K562 (cell line): ENCODE results near the gene CDC42SE2. TPM values are rescaled to one million over a fixed set of nuclear protein-coding genes. Genes with fewer than 3 reads are reported as not detected.

Experiments used
- ATAC-seq: fragments of 200-7000 bp; cut with Tn5 transposase; 3 replicates; pipeline ENCODE4 v1.9.1; 2020; ENCODE audit warnings: moderate library complexity
- BruUV-seq: library from RNA; stranded (reverse); fragments of 400-500 nt; replicated peaks from 2 replicates; lab custom pipeline; 2021; lab: Mats Ljungman, UMichigan
- CTCF ChIA-PET: fragments of 300-600 bp; formaldehyde crosslinking; extraction: SDS; loops from one replicate; lab custom pipeline; 2021; ENCODE audit warnings: low intra/inter-chr PET ratio; lab: Yijun Ruan, JAX
- POLR2A ChIA-PET: fragments of 300-600, 350-650 bp; sonication (Branson Sonifier 250); formaldehyde crosslinking; extraction: SDS; loops from one replicate; lab custom pipeline; 2021; ENCODE audit warnings: antibody characterized with exemption, inconsistent platforms; lab: Yijun Ruan, JAX
- DNase-seq, 4 experiments: peaks; one replicate each; pipeline versions ENCODE4 v3.0.0 to v3.0.0-alpha.2; 2011 to 2018; ENCODE audit warnings: low spot score in 3 of 4, mixed read lengths in 3 of 4; ENCODE audit errors: extremely low read depth in 1 of 4
- FAIRE-seq: peaks from 2 replicates; lab custom pipeline; 2011; peaks lifted over from hg19 to GRCh38; lab: Jason Lieb, UNC
- H2AFZ ChIP-seq: 2 replicates; pipeline ENCODE4 v1.6.0; 2011; ENCODE audit warnings: low read depth, low read length, control low read depth, inconsistent platforms
- H3K27ac ChIP-seq: fragments of 200-600 bp; 3 replicates; pipeline ENCODE4 v1.8.0; 2011; ENCODE audit warnings: low read depth, mild to moderate bottlenecking, control low read depth, inconsistent platforms, low read length, moderate library complexity, mixed read lengths; ENCODE audit errors: extremely low read depth
- H3K27me3 ChIP-seq, 2 experiments: fragments of 300-600 bp in 1 of 2; 2 replicates in 1 of 2; 3 replicates in 1 of 2; pipeline versions ENCODE4 v1.6.0 to v1.8.0; 2011; ENCODE audit warnings: inconsistent platforms in 2 of 2, low read length in 2 of 2, mild to moderate bottlenecking in 1 of 2, mixed read lengths in 1 of 2, moderate library complexity in 1 of 2; ENCODE audit not compliant: control insufficient read depth in 2 of 2, insufficient read depth in 2 of 2
- H3K36me3 ChIP-seq: fragments of 300-600 bp; 3 replicates; pipeline ENCODE4 v1.8.0; 2011; ENCODE audit warnings: mild to moderate bottlenecking, low read length, inconsistent platforms; ENCODE audit not compliant: control insufficient read depth, insufficient read depth
- H3K4me1 ChIP-seq, 2 experiments: fragments of 200-600 bp in 1 of 2; replicated peaks in 1 of 2; 2 replicates in 1 of 2; 3 replicates in 1 of 2; pipeline versions ENCODE4 v1.5.1 to v1.8.0; 2011; ENCODE audit warnings: inconsistent platforms in 2 of 2, low read length in 2 of 2, mild to moderate bottlenecking in 1 of 2, mixed read lengths in 1 of 2, moderate library complexity in 1 of 2; ENCODE audit not compliant: control insufficient read depth in 2 of 2, insufficient read depth in 2 of 2
- H3K4me2 ChIP-seq: 2 replicates; pipeline ENCODE4 v1.6.1; 2011; ENCODE audit warnings: low read length, control low read depth, inconsistent platforms, mixed read lengths; ENCODE audit not compliant: insufficient read depth
- H3K4me3 ChIP-seq: fragments of 200-600 bp; sonication (generic), shearing (Covaris generic); 2 replicates; pipeline ENCODE4 v1.5.1; 2016; ENCODE audit warnings: control low read depth, inconsistent platforms
- H3K79me2 ChIP-seq: fragments of 200-600 bp; 3 replicates; pipeline ENCODE4 v1.8.0; 2011; ENCODE audit warnings: low read length, inconsistent platforms; ENCODE audit not compliant: control insufficient read depth, insufficient read depth
- H3K9ac ChIP-seq, 2 experiments: 2 replicates each; pipeline versions ENCODE4 v1.6.0 to v1.6.1; 2011; ENCODE audit warnings: low read depth in 2 of 2, low read length in 2 of 2, control low read depth in 1 of 2, inconsistent platforms in 1 of 2, mild to moderate bottlenecking in 1 of 2, mixed read lengths in 1 of 2; ENCODE audit not compliant: insufficient read depth in 1 of 2
- H3K9me1 ChIP-seq: one replicate; pipeline ENCODE4 v1.6.0; 2011; ENCODE audit warnings: inconsistent platforms, mild to moderate bottlenecking, low read length, moderate library complexity; ENCODE audit not compliant: control insufficient read depth, insufficient read depth
- H3K9me3 ChIP-seq: replicated peaks from 2 replicates; pipeline ENCODE4 v1.5.1; 2011; ENCODE audit warnings: low read depth, low read length, inconsistent platforms; ENCODE audit not compliant: control insufficient read depth, insufficient read depth
- H4K20me1 ChIP-seq: replicated peaks from 2 replicates; pipeline ENCODE4 v1.6.1; 2011; ENCODE audit warnings: low read length, inconsistent platforms, mixed read lengths; ENCODE audit not compliant: control insufficient read depth, insufficient read depth
- CBX3 ChIP-seq, 2 experiments: IDR thresholded peaks; 1 replicate in 1 of 2; 2 replicates in 1 of 2; pipeline ENCODE4 v1.6.1; 2012; ENCODE audit warnings: inconsistent platforms in 2 of 2, low read length in 2 of 2, borderline replicate concordance in 1 of 2, control low read depth in 1 of 2
- CHD2 ChIP-seq: IDR thresholded peaks from 2 replicates; pipeline ENCODE4 v1.6.1; 2011; ENCODE audit warnings: low read depth, low read length
- EGR1 ChIP-seq: fragments of 450-650 bp; conservative IDR thresholded peaks from 2 replicates; pipeline ENCODE4 v1.6.1; 2017; ENCODE audit warnings: mild to moderate bottlenecking
- EZH2 ChIP-seq: IDR thresholded peaks from 2 replicates; pipeline ENCODE4 v1.6.1; 2012; ENCODE audit warnings: low read depth, mild to moderate bottlenecking, inconsistent platforms, low read length, borderline replicate concordance
- HDAC2 ChIP-seq: fragments of 450-650 bp; IDR thresholded peaks from 2 replicates; pipeline ENCODE4 v1.6.1; 2016; ENCODE audit warnings: mild to moderate bottlenecking
- NR0B1 ChIP-seq: fragments of 450-650 bp; IDR thresholded peaks from one replicate; pipeline ENCODE4 v1.6.1; 2018; ENCODE audit warnings: mild to moderate bottlenecking, moderate library complexity; ENCODE audit not compliant: partially characterized antibody
- RBM25 ChIP-seq: fragments of 200-400 bp; formaldehyde crosslinking; IDR thresholded peaks from 2 replicates; pipeline ENCODE4 v1.6.1; 2018; ENCODE audit warnings: low read length, low read depth, moderate library complexity; ENCODE audit not compliant: severe bottlenecking
- SIN3A ChIP-seq, 2 experiments: fragments of 150-350 bp in 1 of 2; IDR thresholded peaks; 2 replicates each; pipeline ENCODE4 v1.6.1; 2011 to 2016; ENCODE audit warnings: borderline replicate concordance in 2 of 2, low read depth in 2 of 2, low read length in 2 of 2, mild to moderate bottlenecking in 2 of 2, moderate library complexity in 2 of 2; ENCODE audit not compliant: control insufficient read depth in 1 of 2
- SMARCC2 ChIP-seq: fragments of 450-650 bp; IDR thresholded peaks from 2 replicates; pipeline ENCODE4 v1.6.1; 2017; ENCODE audit warnings: antibody characterized with exemption, moderate library complexity, mild to moderate bottlenecking, low read depth
- SMARCE1 ChIP-seq: fragments of 450-650 bp; IDR thresholded peaks from 2 replicates; pipeline ENCODE4 v1.7.1; 2016; ENCODE audit warnings: mild to moderate bottlenecking
- TRIM28 ChIP-seq: fragments of 450-650 bp; IDR thresholded peaks from 2 replicates; pipeline ENCODE4 v1.6.1; 2017
- VEZF1 ChIP-seq: fragments of 200-800 bp; sonication (Bioruptor generic); IDR thresholded peaks from 2 replicates; pipeline ENCODE4 v1.6.1; 2017; ENCODE audit warnings: missing genetic modification characterization, missing compliant biosample characterization
- YBX1 ChIP-seq: fragments of 450-650 bp; IDR thresholded peaks from 2 replicates; pipeline ENCODE4 v1.7.1; 2016; ENCODE audit warnings: mild to moderate bottlenecking
- WGBS: fragments of 100-300 bp; shearing (Covaris generic); methylation state at CpG from one replicate; pipeline ENCODE4 v1.1.6; 2016; ENCODE audit warnings: low coverage, mixed read lengths; ENCODE audit not compliant: insufficient coverage; ENCODE audit errors: missing lambda C conversion rate; 5-methylcytosine and 5-hydroxymethylcytosine counted together
- in situ Hi-C: fragments of 300-500 bp; cut with MboI; formaldehyde crosslinking; loops from 4 replicates; pipeline ENCODE4 v1.15.0; 2018; ENCODE audit warnings: inconsistent platforms, mixed read lengths
- intact Hi-C: fragments of 100-400 bp; cut with micrococcal nuclease; formaldehyde crosslinking; loops from 2 replicates; pipeline ENCODE4 v1.14.2; 2022
- polyA plus RNA-seq, 8 experiments: library from polyadenylated mRNA; depleted of rRNA in 4 of 8; stranded (reverse) in 5 of 8; unstranded in 3 of 8; fragments of >200 nt; fragmentation: Nextera tagmentation in 2 of 8; fragmentation: Illumina TruSeq in 1 of 8; extraction: Ambion mirVana in 2 of 8; extraction: Trizol in 1 of 8; gene quantifications; 2 replicates each; pipeline versions ENCODE4 v1.2.1 to v1.2.3, GENCODE V29; 2011 to 2014; ENCODE audit warnings: inconsistent platforms in 1 of 8, missing spikeins in 1 of 8
- total RNA-seq, 7 experiments: library from RNA; depleted of rRNA in 6 of 7; stranded (reverse); fragments of >200 nt in 6 of 7; fragmentation: Illumina TruSeq in 2 of 7; extraction: Trizol in 2 of 7; gene quantifications; 2 replicates each; pipeline versions ENCODE4 v1.2.1 to v1.2.3, GENCODE V29; 2011 to 2021; ENCODE audit warnings: low replicate concordance in 1 of 7
- TF ChIP-seq, protein P1 (sequence below): fragments of 250-450 bp; sonication (Bioruptor Pico); IDR thresholded peaks from 2 replicates; pipeline ENCODE4 v1.8.0; 2021; ENCODE audit warnings: borderline replicate concordance, mild to moderate bottlenecking, moderate library complexity; ENCODE audit not compliant: poor library complexity, severe bottlenecking
- TF ChIP-seq, protein P2 (sequence below), 3 experiments: fragments of 200-800 bp in 1 of 3; sonication (Bioruptor generic) in 1 of 3; sonication (generic) in 1 of 3; formaldehyde crosslinking in 1 of 3; IDR thresholded peaks; 2 replicates each; pipeline versions ENCODE4 v1.6.1 to v1.8.0; 2016 to 2022; ENCODE audit warnings: mild to moderate bottlenecking in 2 of 3, missing compliant biosample characterization in 2 of 3, missing genetic modification characterization in 2 of 3, missing genetic modification reagents in 1 of 3

CDC42SE2 gene
- total and polyA plus RNA-seq, 9 of the 15 experiments (the other 6 are each of a cell fraction or from before 2014, with no cell fraction given) = 24.8 to 44.3 (median 32.7) TPM

GRCh38 chr5:131264451-131265099, 722 bp downstream of the CDC42SE2 start:
- H2AFZ ChIP-seq = peak overlapping the region; percentile 81
- ATAC-seq = peak; percentile 62
- in situ Hi-C loops (no loop called here), intact Hi-C loops (loop anchor here (2.0 kb wide), 2 partner anchors 94 to 118 kb away; partner anchors contain the start of gene LYRM7)
- ChIA-PET CTCF (no interaction called here), POLR2A (interaction anchor here (0.6 to 3.8 kb wide), 18 partner anchors 9 to 729 kb away, joined by 3 to 20 read pairs (median 3); no protein-coding TSS in a partner anchor)
- FAIRE-seq = no peak
- peak in 3 of 4 experiments; percentile 38 to 73 (median 43) for DNase-seq
- H3K9me3 ChIP-seq = no peaks in the 10 kb centered on the region
- under 1% methylated on average over 27 of the region's 34 CpGs for WGBS
- peak overlapping the region; percentile 92 for H3K27ac ChIP-seq
- no peaks in the 10 kb centered on the region for H3K27me3 ChIP-seq
- peak overlapping the region; percentile 94 for H3K4me3 ChIP-seq
- H3K9me1 ChIP-seq = no peaks in the 10 kb centered on the region
- H3K4me2 ChIP-seq = peak overlapping the region; percentile 85
- no peaks in the 10 kb centered on the region for H3K36me3 ChIP-seq
- H3K9ac ChIP-seq = peak overlapping the region; percentile 93 to 100
- H4K20me1 ChIP-seq = no peaks in the 10 kb centered on the region
- H3K4me1 ChIP-seq = peaks cover 0 to 4% of the 10 kb centered on the region in 2 experiments; a peak in 2 of 5 replicates
- H3K79me2 ChIP-seq = peaks cover 65% of the 10 kb centered on the region
- no TSS peak for BruUV-seq
- TF ChIP-seq, protein P1, sequence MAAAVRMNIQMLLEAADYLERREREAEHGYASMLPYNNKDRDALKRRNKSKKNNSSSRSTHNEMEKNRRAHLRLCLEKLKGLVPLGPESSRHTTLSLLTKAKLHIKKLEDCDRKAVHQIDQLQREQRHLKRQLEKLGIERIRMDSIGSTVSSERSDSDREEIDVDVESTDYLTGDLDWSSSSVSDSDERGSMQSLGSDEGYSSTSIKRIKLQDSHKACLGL (CRISPR knock-in tag) = no peak
- TF ChIP-seq SIN3A (IDR thresholded peaks at IDR 0.05; ENCODE audit: borderline replicate concordance in 2 of 2, control insufficient read depth in 1 of 2, low read depth in 2 of 2, low read length in 2 of 2) (peak in 1 of 2 experiments; percentile 12; a peak in 1 of 4 replicates), EZH2 (no peak), SMARCC2 (peak; percentile 12; the same call in 1 of the 2 replicates), EGR1 (no peak), HDAC2 (0 out of 2 replicates have a peak, but pooled peaks have one; percentile 24), CHD2 (no peak), CBX3 (IDR thresholded peaks at IDR 0.05; ENCODE audit: borderline replicate concordance in 1 of 2, low read length in 2 of 2) (peak in 1 of 2 experiments; percentile 58; a peak in 1 of 3 replicates), RBM25 (peak; percentile 78), TRIM28 (peak; percentile 74), NR0B1 (no peak), YBX1 (no peak), SMARCE1 (0 out of 2 replicates have a peak, but pooled peaks have one; percentile 2), VEZF1 (CRISPR knock-in tag) (peak; percentile 34; the same call in 1 of the 2 replicates)
- TF ChIP-seq, protein P2, sequence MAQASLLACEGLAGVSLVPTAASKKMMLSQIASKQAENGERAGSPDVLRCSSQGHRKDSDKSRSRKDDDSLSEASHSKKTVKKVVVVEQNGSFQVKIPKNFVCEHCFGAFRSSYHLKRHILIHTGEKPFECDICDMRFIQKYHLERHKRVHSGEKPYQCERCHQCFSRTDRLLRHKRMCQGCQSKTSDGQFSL (CRISPR knock-in tag; IDR thresholded peaks at IDR 0.05) = no peak
- TF ChIP-seq, protein P2 (tag; IDR thresholded peaks at IDR 0.05) = peak in 1 of 2 experiments; percentile 42; a peak in 1 of 4 replicates
